8988T (cell line): ENCODE measurements around the gene MSN.

Source experiments
- DNase-seq: peaks from one replicate; pipeline ENCODE4 v3.0.0; 2011

MSN gene

GRCh38 chrX:65674204-65674893 is 6.9 kb downstream of the MSN start:
- no peak for DNase-seq

GRCh38 chrX:65677954-65678469 is 10.6 kb downstream of the MSN start:
- no peak for DNase-seq

GRCh38 chrX:65679071-65679540 is 11.7 kb downstream of the MSN start:
- no peak for DNase-seq

- no peak for DNase-seq
These were observed 14.4 kb downstream of the MSN start for GRCh38 chrX:65681810-65682209.

- no peak for DNase-seq
These were observed 17.7 kb downstream of the MSN start for GRCh38 chrX:65685112-65685511.

GRCh38 chrX:65686236-65686635 is 18.8 kb downstream of the MSN start:
- DNase-seq: no peak

GRCh38 chrX:65687367-65687766 is 19.9 kb downstream of the MSN start:
- DNase-seq: no peak

- DNase-seq: no peak
These were observed 21.0 kb downstream of the MSN start for GRCh38 chrX:65688403-65688871.

GRCh38 chrX:65689377-65689776 is 21.9 kb downstream of the MSN start:
- DNase-seq: no peak

GRCh38 chrX:65690057-65690855 is 22.8 kb downstream of the MSN start:
- no peak for DNase-seq

- DNase-seq: no peak
These were observed 28.5 kb downstream of the MSN start for GRCh38 chrX:65695849-65696449.

- DNase-seq: no peak
These were observed 29.2 kb downstream of the MSN start for GRCh38 chrX:65696613-65697012.

- no peak for DNase-seq
These were observed 29.8 kb downstream of the MSN start for GRCh38 chrX:65697211-65697641.

GRCh38 chrX:65697915-65698796 is 30.7 kb downstream of the MSN start:
- no peak for DNase-seq

- no peak for DNase-seq
These were observed 35.5 kb downstream of the MSN start for GRCh38 chrX:65702956-65703355.

- DNase-seq: no peak
These were observed 38.0 kb downstream of the MSN start for GRCh38 chrX:65705439-65705838.

- DNase-seq: no peak
These were observed 38.8 kb downstream of the MSN start for GRCh38 chrX:65706041-65706828.

GRCh38 chrX:65707151-65707550 is 39.7 kb downstream of the MSN start:
- DNase-seq: no peak

- DNase-seq: no peak
These were observed 44.8 kb downstream of the MSN start for GRCh38 chrX:65712005-65712806.

- no peak for DNase-seq
These were observed 51.1 kb downstream of the MSN start for GRCh38 chrX:65718538-65718937.
